ENCODE results near the gene ATG2A.

The ATG2A gene

GRCh38 chr11:64923944-64924909, 7.2 kb upstream of the ATG2A start, which contains the start of gene PPP2R5B:
Gene PPP2R5B, plus strand, starts transcription at chr11:64924689. Its CDS starts 1,046 bp downstream, at chr11:64925735.
- no peak for DNase-seq

DNA sequence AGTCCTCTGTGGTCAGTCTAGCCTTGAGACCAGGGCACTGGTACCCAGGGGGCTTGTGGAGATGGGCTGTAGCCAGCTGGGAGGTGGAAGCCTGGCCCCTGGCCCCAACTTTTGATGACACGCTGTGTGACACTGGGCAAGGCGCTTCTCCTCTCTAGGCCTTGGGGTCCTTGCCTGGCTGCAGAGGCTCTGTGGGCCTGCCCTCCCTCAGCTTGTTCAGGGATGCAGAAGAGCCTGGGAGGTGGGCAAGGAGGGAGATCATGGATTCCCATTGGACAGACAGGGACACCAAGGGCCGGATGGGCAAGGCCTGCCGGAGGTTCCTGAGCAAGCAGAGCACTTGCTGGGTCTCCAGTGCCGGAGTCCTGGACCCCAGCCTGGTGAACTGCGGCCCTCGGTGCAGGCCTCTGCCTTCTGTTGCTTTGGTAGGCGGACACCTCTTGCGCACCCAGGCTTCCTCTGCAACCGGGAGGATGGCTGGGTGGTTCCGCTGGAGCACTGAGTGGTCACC, 6.2 kb upstream of the ATG2A start:
- DNase-seq = no peak

- no peak for DNase-seq
Observed at GRCh38 chr11:64921384-64921783, 4.4 kb upstream of the ATG2A start.

DNA sequence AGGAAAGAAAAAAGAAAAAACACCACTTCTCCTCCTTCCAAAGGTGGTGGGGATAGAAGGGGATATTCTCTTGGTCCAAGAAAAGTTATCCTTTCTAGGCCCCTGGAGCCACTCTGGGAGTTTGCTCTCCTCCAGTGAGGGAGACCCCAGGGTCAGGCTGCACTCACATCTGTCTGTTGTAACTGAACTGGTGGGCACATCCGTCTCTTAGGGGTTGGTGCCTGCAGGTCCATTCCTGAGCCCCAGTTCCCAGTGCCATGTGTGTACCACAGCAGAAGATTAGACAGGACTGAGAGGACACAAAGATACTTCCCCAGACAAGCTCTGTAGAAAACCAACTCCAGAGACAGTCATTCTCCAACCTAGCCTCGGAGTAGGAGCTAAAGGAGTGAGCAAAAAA, 3.1 kb upstream of the ATG2A start:
- DNase-seq = no peak

DNA sequence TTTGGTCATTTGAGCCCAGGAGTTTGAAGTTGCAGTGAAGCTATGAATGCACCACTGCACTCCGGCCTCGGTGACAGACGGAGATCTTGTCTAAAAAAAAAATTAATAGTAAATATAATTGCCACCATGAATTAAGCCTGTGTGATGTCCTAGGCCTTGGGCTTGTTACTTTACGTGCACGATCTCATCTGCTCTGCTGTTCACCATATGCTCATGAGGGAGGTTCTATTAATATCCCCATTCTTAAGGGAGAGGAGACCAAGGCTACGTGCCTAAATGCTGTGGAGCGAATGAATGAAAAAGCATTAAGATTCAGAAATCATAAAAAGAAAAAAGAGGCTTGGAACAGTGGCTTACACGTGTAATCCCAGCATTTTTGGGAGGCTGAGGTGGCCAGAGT, 2.6 kb upstream of the ATG2A start:
- DNase-seq = no peak

DNA sequence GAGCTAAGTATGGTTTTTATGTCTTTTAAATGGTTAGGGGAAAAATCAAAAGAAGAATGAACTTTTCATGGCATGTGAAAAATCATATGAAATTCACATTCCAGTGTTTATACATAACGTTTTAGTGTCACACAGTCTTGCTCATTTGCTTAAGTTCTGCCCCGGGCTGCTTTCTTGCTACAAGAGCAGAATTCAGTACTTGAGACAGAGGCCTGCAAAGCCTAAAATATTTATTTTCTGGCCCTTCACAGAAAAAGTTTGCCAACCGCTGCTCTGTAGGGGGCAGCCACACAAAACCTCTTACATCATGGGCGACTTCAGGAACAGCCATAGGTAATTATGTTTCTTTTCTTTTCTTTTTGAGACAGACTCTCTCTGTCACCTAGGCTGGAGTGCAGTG, 1.0 kb upstream of the ATG2A start:
- no peak for DNase-seq

- no peak for DNase-seq
Observed at GRCh38 chr11:64917663-64917995, 620 bp upstream of the ATG2A start.

DNA sequence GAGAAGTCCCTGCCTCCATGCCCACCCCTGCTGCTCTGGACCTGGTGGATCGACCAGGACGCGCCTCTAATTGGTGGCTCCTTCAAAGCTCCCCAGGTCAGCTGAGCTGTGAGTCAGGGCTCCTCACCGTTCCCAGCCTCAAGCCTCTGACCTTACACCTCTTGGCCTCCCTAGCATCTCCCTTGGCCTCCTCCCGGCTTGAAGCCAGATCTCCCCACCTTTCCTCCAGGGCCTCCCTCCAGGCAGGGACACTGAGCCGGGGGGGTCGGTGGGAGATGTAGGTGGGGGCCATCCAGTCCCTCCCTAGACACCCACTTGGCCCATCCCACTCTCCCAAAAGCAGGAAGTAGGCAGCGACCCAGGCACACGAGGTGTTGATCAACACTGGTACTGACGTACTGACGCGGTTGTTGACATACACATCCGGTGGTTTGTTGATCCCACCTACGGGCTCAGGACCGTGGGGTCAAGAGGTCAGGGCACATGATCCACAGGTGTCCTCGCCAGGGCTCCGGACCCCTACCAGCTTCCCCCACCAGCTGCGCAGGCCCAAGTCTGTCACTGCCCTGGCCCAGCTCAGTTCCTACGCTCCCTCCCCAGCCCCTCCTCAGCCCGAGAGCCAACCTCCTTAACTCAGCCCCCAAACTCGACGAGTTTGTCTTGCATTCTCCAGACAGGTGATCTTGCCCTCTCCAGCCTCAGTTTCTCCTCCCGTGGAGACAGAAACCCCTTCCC, 802 bp downstream of the ATG2A start:
- DNase-seq = no peak

DNA sequence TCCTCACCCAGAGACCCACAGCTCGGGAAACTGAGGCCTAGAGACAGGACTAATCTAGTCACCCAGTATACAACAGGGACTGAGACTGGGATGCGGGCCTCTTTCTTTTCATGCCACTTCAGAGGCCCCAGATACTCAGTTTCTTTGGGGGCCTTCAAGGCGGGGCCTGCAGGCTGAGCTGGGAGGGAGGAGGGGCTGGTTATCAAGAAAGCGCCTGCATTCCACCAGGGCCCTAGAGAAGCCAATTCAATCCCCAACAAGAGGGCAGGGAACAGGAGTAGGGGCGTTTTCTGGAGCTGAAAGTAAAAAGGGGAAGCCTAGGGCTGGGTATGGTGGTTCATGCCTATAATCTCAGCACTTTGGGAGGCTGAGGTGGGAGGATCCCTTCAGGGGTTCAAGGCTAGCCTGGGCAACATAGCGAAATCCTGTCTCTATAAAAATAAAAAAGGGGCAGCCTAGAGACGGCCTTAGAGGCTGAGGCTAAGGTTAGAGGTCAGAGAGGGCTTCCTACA, 1.6 kb downstream of the ATG2A start:
- DNase-seq = no peak

DNA sequence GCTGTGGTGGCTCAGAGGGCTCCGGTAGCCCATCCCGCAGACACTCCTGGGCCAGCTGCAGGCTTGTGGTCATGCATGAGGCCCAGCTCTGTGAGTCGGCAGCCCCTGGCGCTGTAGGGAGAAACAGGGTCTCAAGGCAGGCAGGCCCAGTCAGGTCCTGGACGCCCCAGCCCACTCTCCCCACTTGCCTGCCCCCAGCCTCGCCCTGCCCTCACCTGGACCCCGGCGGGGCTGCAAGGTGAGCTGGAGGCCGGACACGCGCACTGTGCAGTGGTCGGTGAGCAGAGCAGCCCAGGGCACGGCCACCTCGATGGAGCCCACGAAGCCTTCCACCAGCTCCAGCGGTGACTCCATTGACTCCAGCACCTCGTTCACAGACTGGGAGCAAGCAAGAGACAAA, 2.9 kb downstream of the ATG2A start:
- no peak for DNase-seq

- DNase-seq = no peak
Observed at GRCh38 chr11:64913171-64913727, 3.8 kb downstream of the ATG2A start.

GRCh38 chr11:64911689-64912088, 5.3 kb downstream of the ATG2A start:
- no peak for DNase-seq

DNA sequence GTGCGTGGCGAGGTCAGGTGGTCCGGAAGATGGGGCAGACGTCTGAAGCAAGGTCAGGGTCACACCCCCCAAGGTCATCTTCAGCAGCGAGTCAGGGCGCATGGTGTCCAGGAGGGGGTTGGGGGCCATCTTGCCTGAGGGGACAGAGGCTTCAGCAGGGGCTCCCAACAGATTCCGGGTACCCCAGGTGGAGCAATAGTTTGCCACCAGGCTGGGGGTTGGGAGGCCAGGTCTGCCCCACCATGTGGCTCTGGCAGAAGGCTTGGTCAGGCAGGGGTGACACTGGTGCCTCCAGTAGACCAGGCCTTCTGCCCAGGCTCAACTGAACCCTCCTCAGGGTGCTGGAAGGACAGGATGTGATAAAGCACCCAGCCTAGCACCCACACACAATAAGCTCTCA, 5.9 kb downstream of the ATG2A start:
- DNase-seq = no peak

GRCh38 chr11:64910451-64911093, 6.4 kb downstream of the ATG2A start:
- DNase-seq = no peak

DNA sequence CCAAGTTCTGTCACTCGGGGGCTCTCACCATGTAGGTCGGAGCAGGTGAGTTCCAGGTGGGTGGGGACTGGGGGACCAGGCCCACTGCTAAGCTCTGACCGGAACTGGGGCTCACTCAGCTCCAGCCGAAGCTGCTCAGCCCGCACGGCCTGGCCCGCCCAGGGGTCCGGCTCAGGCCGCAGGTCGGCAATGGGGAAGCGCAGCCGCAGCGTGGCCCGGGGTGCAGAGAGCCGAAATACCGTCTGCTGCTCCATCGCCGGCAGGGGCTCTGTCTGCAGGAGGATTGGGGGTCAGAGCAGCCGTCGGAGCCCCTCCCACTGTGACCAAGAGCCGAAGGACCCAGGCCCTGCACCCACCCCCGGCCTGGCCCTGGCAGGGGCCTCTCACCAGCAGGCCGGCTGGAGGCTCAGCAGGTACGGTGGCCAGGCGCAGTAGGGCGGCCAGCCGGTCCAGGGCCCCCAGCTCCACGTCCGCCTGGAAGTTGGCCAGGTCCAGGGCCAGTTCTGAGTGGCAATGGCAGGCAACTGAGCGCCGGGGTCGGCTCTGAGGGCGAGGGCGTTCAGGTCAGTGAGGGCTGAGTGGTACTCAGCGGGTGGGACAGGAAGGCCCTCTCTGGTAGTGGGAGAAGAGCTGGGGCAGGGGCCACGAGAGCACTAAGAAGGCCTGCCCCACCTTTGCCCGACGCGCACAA, 7.2 kb downstream of the ATG2A start:
- DNase-seq = no peak

DNA sequence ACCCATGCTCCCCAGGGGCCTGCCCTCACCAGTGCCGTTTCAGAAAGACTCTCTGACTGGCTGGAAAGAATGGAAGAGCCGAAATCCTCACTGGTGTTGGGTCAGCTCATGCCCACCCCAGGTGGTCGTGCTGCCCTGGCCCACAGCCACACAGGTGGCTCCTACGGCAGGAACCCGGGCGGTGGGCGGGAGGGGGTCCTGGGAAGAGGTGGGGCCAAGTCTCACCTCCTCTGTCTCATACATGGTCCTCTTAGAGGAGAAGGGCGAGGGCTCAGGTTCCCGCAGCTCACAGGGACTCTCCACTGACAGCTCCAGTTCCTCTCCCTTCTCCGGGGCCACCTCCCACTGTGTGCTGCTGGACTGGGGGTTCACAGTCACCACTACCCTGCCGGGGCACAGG, 8.2 kb downstream of the ATG2A start:
- no peak for DNase-seq

DNA sequence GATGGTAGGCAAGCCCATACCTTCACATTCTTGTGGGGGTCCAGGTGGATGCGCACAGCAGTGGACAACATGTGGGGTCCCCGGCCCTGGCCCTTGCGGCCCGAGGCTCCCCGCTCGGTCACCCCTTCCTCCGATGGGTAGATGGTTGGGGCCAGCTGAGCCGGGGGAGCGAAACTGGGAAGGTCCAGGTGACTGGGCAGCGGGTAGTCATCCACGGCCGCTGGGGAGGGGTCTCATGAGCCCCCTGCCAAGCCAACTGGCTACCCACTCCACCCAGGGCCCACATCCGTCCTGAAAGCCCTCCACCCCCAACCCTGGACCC, 10.7 kb downstream of the ATG2A start:
- DNase-seq = no peak

GRCh38 chr11:64905516-64906313, 11.3 kb downstream of the ATG2A start:
- no peak for DNase-seq

- no peak for DNase-seq
Observed at GRCh38 chr11:64903291-64903833, 13.6 kb downstream of the ATG2A start.

DNA sequence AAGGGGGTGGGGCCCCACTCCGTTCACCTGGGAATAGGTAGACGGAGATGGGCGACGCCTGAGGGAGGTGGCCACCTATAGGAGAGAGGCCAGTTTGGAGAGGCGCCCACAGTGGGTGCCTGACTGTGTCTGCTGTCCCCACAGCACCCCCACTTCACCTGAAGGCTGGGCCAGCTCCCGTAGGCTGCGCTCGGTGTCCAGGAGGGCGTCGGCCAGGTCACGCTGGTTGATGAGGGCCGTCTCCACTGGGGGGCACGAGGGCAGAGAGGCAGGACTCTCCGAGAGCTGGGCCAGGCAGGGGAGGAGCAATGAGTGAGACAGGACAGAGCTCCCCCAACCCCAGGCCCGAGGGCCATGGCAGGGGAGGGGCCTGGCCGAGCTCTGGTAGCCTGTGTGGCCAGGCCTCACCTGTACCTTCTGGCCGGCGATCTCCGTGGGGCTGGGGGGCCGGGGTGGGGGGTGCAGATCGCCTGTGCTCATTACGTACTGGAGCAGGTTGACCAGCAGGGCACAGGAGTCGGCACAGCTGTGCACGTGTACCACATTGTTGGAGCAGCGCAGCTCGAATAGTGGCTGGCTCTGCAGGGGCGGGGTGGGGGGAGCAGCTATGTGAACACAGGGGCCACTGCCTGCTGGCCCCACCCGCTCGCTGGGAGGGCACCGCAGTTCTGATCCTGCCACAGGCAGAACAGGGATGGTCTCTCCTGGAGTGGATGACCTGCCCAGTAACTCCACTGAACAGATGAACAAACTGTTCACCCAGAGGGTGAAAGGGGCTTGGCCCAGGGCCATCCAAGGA, 14.7 kb downstream of the ATG2A start:
- DNase-seq = no peak
